ENCODE data around the gene MTA3. TPM values are rescaled to one million over a fixed set of nuclear protein-coding genes. Genes with fewer than 3 reads are reported as not detected.

The MTA3 gene
- polyA plus RNA-seq, 3 donors, result 2.0 to 4.5 (median 2.2) TPM

DNA sequence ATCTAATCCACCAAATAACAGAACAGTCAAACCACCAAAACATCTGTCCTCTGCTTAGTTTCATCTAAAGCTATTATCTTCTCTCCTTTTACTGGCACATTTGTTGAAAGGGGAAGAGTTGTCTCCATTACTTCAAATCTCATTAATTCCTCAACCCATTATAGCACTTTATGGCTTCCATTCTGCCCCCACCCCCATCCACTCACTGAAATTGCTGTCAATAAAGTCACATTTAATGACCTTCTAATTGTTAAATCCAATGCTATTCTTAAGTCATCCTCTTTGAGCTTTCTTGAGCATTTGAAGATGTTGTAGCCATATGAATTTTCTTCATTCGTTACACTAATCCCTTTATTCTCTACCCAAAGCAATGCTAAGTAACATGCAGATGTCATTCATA is 190.3 kb downstream of the MTA3 start:
- H3K79me2 ChIP-seq (ENCODE audit: insufficient read depth, low read length), result no peaks in the 10 kb centered on the region
- H2AFZ ChIP-seq (ENCODE audit: insufficient read depth, low read depth, low read length, poor library complexity, severe bottlenecking), result no peak overlapping the region
- no peaks in the 10 kb centered on the region for H3K27me3 ChIP-seq (ENCODE audit: control insufficient read depth in 2 of 2, insufficient read depth in 2 of 2, low read length in 2 of 2)
- no peak overlapping the region for H3K4me3 ChIP-seq (replicated peaks in 1 of 3; ENCODE audit: low read depth in 2 of 3, low read length in 3 of 3)
- TF ChIP-seq, protein P1, sequence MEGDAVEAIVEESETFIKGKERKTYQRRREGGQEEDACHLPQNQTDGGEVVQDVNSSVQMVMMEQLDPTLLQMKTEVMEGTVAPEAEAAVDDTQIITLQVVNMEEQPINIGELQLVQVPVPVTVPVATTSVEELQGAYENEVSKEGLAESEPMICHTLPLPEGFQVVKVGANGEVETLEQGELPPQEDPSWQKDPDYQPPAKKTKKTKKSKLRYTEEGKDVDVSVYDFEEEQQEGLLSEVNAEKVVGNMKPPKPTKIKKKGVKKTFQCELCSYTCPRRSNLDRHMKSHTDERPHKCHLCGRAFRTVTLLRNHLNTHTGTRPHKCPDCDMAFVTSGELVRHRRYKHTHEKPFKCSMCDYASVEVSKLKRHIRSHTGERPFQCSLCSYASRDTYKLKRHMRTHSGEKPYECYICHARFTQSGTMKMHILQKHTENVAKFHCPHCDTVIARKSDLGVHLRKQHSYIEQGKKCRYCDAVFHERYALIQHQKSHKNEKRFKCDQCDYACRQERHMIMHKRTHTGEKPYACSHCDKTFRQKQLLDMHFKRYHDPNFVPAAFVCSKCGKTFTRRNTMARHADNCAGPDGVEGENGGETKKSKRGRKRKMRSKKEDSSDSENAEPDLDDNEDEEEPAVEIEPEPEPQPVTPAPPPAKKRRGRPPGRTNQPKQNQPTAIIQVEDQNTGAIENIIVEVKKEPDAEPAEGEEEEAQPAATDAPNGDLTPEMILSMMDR (IDR thresholded peaks at IDR 0.05), result no peak
- no peak overlapping the region for H3K9ac ChIP-seq (ENCODE audit: insufficient read depth, low read length, poor library complexity, severe bottlenecking)
- H3K4me2 ChIP-seq (replicated peaks; ENCODE audit: extremely low read depth, low read length, poor library complexity, severe bottlenecking), result no peak overlapping the region
- intact Hi-C loops (cut with micrococcal nuclease), result loop anchor here in 1 of 2 donors (5.0 kb wide), 2 partner anchors 36 to 44 kb away; no protein-coding TSS in a partner anchor
- H3K27ac ChIP-seq (ENCODE audit: low read depth in 1 of 2, low read length in 2 of 2), result no peak overlapping the region
- no CpG with 5 or more reads among the region's 1 CpG for WGBS (ENCODE audit: insufficient coverage)
- Mint-ChIP-seq H3K4me1 (peaks cover 56% of the 10 kb centered on the region), H3K4me3 (no peak overlapping the region), H3K36me3 (peaks cover 15 to 25% of the 10 kb centered on the region in 2 donors), H3K27me3 (ENCODE audit: low read depth in 3 of 3) (peaks cover 0 to 5% (median 3%) of the 10 kb centered on the region in 3 donors), H3K27ac (no peak overlapping the region), H3K9me3 (peaks cover 0 to 5% (median 2%) of the 10 kb centered on the region in 7 donors)
- H4K20me1 ChIP-seq (ENCODE audit: insufficient read depth, low read length), result no peaks in the 10 kb centered on the region
- H3K36me3 ChIP-seq (replicated peaks in 1 of 2; ENCODE audit: control insufficient read depth in 1 of 2, insufficient read depth in 2 of 2, low read length in 2 of 2), result no peaks in the 10 kb centered on the region
- peaks cover 0 to 2% of the 10 kb centered on the region in 2 donors for H3K9me3 ChIP-seq (replicated peaks in 1 of 2; ENCODE audit: control insufficient read depth in 1 of 2, insufficient read depth in 1 of 2, low read length in 2 of 2)
- H3K4me1 ChIP-seq (ENCODE audit: control insufficient read depth in 1 of 2, insufficient read depth in 2 of 2, low read length in 2 of 2), result peaks cover 52 to 59% of the 10 kb centered on the region in 2 donors
- no peak for DNase-seq

DNA sequence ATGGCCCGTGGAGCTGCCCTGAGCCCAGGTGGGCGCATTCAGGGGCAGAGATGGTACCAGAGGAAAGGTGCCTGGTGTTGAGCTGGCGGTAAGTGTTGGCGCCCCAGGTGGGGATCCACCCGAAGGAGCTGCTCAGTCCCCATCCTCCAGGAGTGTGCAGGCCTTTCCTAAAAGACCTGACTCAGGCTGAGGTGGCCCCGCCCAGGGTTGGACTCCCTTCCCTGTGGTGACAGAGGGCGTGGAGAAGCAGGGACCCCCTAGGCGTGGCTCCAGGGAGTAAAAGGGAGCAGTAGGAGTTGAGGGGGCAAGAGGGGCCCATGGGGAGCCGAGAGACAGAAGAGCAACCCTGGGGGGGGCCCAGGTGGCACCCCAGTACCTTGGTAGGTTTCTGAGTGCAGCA is 193.1 kb downstream of the MTA3 start:
- no peak overlapping the region for H3K4me3 ChIP-seq (replicated peaks in 1 of 3; ENCODE audit: low read depth in 2 of 3, low read length in 3 of 3)

More for the DNA sequence above, 193.1 kb downstream of the MTA3 start:
- Histone ChIP-seq H3K27me3 (ENCODE audit: control insufficient read depth in 2 of 2, insufficient read depth in 2 of 2, low read length in 2 of 2) (no peaks in the 10 kb centered on the region), H3K79me2 (ENCODE audit: insufficient read depth, low read length) (no peaks in the 10 kb centered on the region), H3K36me3 (replicated peaks in 1 of 2; ENCODE audit: control insufficient read depth in 1 of 2, insufficient read depth in 2 of 2, low read length in 2 of 2) (no peaks in the 10 kb centered on the region), H3K9me3 (replicated peaks in 1 of 2; ENCODE audit: control insufficient read depth in 1 of 2, insufficient read depth in 1 of 2, low read length in 2 of 2) (peaks cover 0 to 2% of the 10 kb centered on the region in 2 donors), H3K27ac (ENCODE audit: low read depth in 1 of 2, low read length in 2 of 2) (no peak overlapping the region), H3K4me2 (replicated peaks; ENCODE audit: extremely low read depth, low read length, poor library complexity, severe bottlenecking) (no peak overlapping the region), H3K9ac (ENCODE audit: insufficient read depth, low read length, poor library complexity, severe bottlenecking) (no peak overlapping the region), H2AFZ (ENCODE audit: insufficient read depth, low read depth, low read length, poor library complexity, severe bottlenecking) (no peak overlapping the region), H4K20me1 (ENCODE audit: insufficient read depth, low read length) (no peaks in the 10 kb centered on the region), H3K4me1 (ENCODE audit: control insufficient read depth in 1 of 2, insufficient read depth in 2 of 2, low read length in 2 of 2) (peaks cover 41 to 52% of the 10 kb centered on the region in 2 donors)
- intact Hi-C loops (cut with micrococcal nuclease), result loop anchor here in 1 of 2 donors (5.0 kb wide), 1 partner anchor 41 kb away; no protein-coding TSS in a partner anchor
- no peak for DNase-seq
- TF ChIP-seq, protein P1 (IDR thresholded peaks at IDR 0.05), result no peak
- WGBS (ENCODE audit: insufficient coverage), result 98% methylated on average over 8 of the region's 9 CpGs
- Mint-ChIP-seq H3K27me3 (ENCODE audit: low read depth in 3 of 3) (peaks cover 0 to 5% (median 3%) of the 10 kb centered on the region in 3 donors), H3K4me1 (peaks cover 47% of the 10 kb centered on the region), H3K4me3 (peak overlapping the region in 1 of 2 donors; percentile 26), H3K9me3 (peaks cover 0 to 5% (median 2%) of the 10 kb centered on the region in 7 donors), H3K36me3 (peaks cover 15 to 21% of the 10 kb centered on the region in 2 donors), H3K27ac (peak overlapping the region in 1 of 7 donors; percentile 42)
